Upper lobe of right lung (tissue), 1 donor: Measurements from ENCODE around the gene TFCP2. TPM values are rescaled to one million over a fixed set of nuclear protein-coding genes. Genes with fewer than 3 reads are reported as not detected.

Experiments used
- ATAC-seq: fragments of 200-7000 bp; cut with Tn5 transposase; one replicate; pipeline ENCODE4 v1.9.1; 2020; ENCODE audit warnings: mild to moderate bottlenecking, moderate library complexity
- DNase-seq: peaks from one replicate; pipeline ENCODE4 v3.0.0-alpha.2; 2020
- H3K27ac ChIP-seq: fragments of 200-600 bp; one replicate; pipeline ENCODE4 v1.8.0; 2022
- H3K27me3 ChIP-seq: fragments of 200-600 bp; one replicate; pipeline ENCODE4 v1.8.0; 2022; ENCODE audit warnings: mild to moderate bottlenecking
- H3K36me3 ChIP-seq: fragments of 200-600 bp; one replicate; pipeline ENCODE4 v1.8.0; 2022
- H3K4me1 ChIP-seq: fragments of 200-600 bp; one replicate; pipeline ENCODE4 v1.8.0; 2022
- H3K4me3 ChIP-seq: fragments of 200-600 bp; one replicate; pipeline ENCODE4 v1.8.0; 2022; ENCODE audit warnings: mild to moderate bottlenecking
- H3K9me3 ChIP-seq: fragments of 200-600 bp; one replicate; pipeline ENCODE4 v1.8.0; 2022
- CTCF ChIP-seq: fragments of 200-600 bp; IDR thresholded peaks from one replicate; pipeline ENCODE4 v1.8.0; 2022; ENCODE audit warnings: antibody characterized with exemption
- intact Hi-C: fragments of 100-400 bp; cut with DNase I; formaldehyde crosslinking; loops from one replicate; pipeline ENCODE4 v1.11.0; 2022
- total RNA-seq: library from RNA; stranded (reverse); fragmentation: NEBNext Ultra II Directional; extraction: Animal tissue kit (Norgen Biotek cat#: 25700); gene quantifications from one replicate; pipeline ENCODE4 v1.2.1, GENCODE V29; 2021
- donor health status: DM: no; HTN: yes; CAD: no; lungs with severe emphysema.

TFCP2 gene
- total RNA-seq, 1 donor from 2014 or later = 25.0 TPM

- peak; percentile 71 for ATAC-seq
- no peak overlapping the region for H3K27ac ChIP-seq
Observed at GRCh38 chr12:51077930-51078329, 95.0 kb downstream of the TFCP2 start.

GRCh38 chr12:51076236-51076930 lies 96.6 kb downstream of the TFCP2 start:
- no peaks in the 10 kb centered on the region for H3K27me3 ChIP-seq
- H3K36me3 ChIP-seq = peaks cover 29% of the 10 kb centered on the region
- H3K4me1 ChIP-seq = peaks cover 20% of the 10 kb centered on the region
- no peak for TF ChIP-seq CTCF
- no peak for ATAC-seq
- H3K27ac ChIP-seq = no peak overlapping the region
- H3K9me3 ChIP-seq = no peaks in the 10 kb centered on the region
- intact Hi-C loops = no loop called here
- no peak for DNase-seq
- no peak overlapping the region for H3K4me3 ChIP-seq

More at GRCh38 chr12:51077930-51078329, 95.0 kb downstream of the TFCP2 start:
- Histone ChIP-seq H3K9me3 (no peaks in the 10 kb centered on the region), H3K36me3 (peaks cover 15% of the 10 kb centered on the region), H3K4me1 (peaks cover 27% of the 10 kb centered on the region), H3K27me3 (no peaks in the 10 kb centered on the region), H3K4me3 (no peak overlapping the region)
- DNase-seq = no peak
- intact Hi-C loops = no loop called here
- TF ChIP-seq CTCF = no peak

GRCh38 chr12:51075390-51075789 lies 97.5 kb downstream of the TFCP2 start:
- intact Hi-C loops = no loop called here
- Histone ChIP-seq H3K4me1 (peaks cover 20% of the 10 kb centered on the region), H3K27me3 (no peaks in the 10 kb centered on the region), H3K36me3 (peaks cover 39% of the 10 kb centered on the region), H3K9me3 (no peaks in the 10 kb centered on the region), H3K4me3 (no peak overlapping the region), H3K27ac (no peak overlapping the region)
- no peak for ATAC-seq
- DNase-seq = no peak
- no peak for TF ChIP-seq CTCF

GRCh38 chr12:51071663-51072062 lies 101.3 kb downstream of the TFCP2 start:
- Histone ChIP-seq H3K27me3 (no peaks in the 10 kb centered on the region), H3K9me3 (no peaks in the 10 kb centered on the region), H3K27ac (no peak overlapping the region), H3K4me1 (peaks cover 10% of the 10 kb centered on the region), H3K4me3 (no peak overlapping the region), H3K36me3 (peaks cover 74% of the 10 kb centered on the region)
- ATAC-seq = no peak
- DNase-seq = no peak
- no peak for TF ChIP-seq CTCF
- intact Hi-C loops = no loop called here

- no peaks in the 10 kb centered on the region for H3K27me3 ChIP-seq
- intact Hi-C loops = no loop called here
- H3K4me1 ChIP-seq = no peaks in the 10 kb centered on the region
- H3K9me3 ChIP-seq = no peaks in the 10 kb centered on the region
- ATAC-seq (peak; percentile 84), DNase-seq (no peak)
- no peak overlapping the region for H3K4me3 ChIP-seq
- H3K36me3 ChIP-seq = peaks cover 91% of the 10 kb centered on the region
- no peak for TF ChIP-seq CTCF
- H3K27ac ChIP-seq = no peak overlapping the region
Observed at GRCh38 chr12:51070004-51070403, 102.9 kb downstream of the TFCP2 start.
